ENCODE results near the gene REV1.
"Not testable (repeated sequence)": the region's sequence is repeated elsewhere in the genome, so short reads cannot be mapped to it uniquely, and the experiment has no call there.

Gene REV1

GRCh38 chr2:99487906-99488305 lies 1.9 kb downstream of the REV1 start:
- DNase-seq (ENCODE audit: low read depth in 2 of 3, low spot score in 1 of 3) = no peak

DNA sequence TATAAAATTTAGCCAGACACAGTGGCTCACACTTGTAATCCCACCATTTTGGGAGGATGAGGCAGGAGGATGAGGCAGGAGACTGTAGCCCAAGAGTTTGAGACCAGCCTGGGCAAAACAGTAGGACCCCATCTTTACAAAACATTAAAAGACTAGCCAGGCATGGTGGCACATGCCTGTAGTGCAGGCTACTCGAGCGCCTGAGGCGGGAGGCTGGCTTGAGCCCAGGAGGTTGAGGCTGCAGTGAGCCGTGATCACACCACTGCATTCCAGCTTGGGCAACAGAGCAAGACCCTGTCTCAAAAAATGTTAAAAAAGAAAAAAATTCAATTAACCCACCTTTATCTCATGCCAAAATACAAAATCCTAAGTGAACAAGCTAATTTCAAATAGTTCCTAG lies 4.0 kb downstream of the REV1 start:
- DNase-seq (ENCODE audit: low read depth in 2 of 3, low spot score in 1 of 3) = no peak

DNA sequence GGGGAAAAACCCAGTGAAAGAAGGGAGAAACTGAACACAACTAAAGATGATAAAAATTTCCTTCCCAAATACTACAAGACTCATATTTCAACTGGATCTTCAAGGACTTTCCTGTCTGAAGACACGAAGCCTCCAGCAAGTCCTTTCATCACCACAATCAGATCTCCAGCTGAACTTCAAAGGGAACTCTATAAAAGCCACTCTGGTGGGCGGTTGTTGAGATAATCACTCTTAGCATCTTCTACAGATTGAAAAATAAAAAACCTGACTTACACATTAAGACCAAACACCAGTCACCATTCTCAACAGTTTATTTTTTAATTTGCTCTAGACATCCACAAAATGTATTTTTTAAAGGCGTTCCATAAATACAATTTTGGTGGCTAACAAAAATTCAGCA lies 4.4 kb downstream of the REV1 start:
- no peak for DNase-seq (ENCODE audit: low read depth in 2 of 3, low spot score in 1 of 3)

GRCh38 chr2:99484205-99484604 lies 5.6 kb downstream of the REV1 start:
- no peak for DNase-seq (ENCODE audit: low read depth in 2 of 3, low spot score in 1 of 3)

DNA sequence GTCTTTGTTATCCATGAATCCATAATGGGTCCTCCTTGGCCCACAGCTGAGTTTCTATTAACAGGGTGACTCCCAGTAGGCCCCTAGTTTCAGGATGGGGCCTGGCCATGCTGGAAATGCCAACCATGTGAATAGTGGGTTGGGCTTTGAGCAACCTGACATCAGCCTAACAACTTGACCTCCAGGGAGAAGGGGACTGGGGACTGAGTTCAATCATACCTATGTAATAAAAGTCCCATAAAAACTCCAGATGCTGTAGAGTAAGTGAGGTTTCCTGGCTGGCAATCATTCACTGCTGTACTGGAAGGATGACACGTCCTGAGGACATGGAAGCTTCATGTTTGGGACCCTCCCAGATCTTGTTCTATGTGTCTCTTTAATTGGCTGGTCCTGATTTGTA lies 7.9 kb downstream of the REV1 start:
- DNase-seq (ENCODE audit: low read depth in 2 of 3, low spot score in 1 of 3) = no peak

GRCh38 chr2:99481527-99481926 lies 8.3 kb downstream of the REV1 start:
- DNase-seq (ENCODE audit: low read depth in 2 of 3, low spot score in 1 of 3) = no peak

- DNase-seq (ENCODE audit: low read depth in 2 of 3, low spot score in 1 of 3) = no peak
These were observed 9.4 kb downstream of the REV1 start for GRCh38 chr2:99480390-99480789.

DNA sequence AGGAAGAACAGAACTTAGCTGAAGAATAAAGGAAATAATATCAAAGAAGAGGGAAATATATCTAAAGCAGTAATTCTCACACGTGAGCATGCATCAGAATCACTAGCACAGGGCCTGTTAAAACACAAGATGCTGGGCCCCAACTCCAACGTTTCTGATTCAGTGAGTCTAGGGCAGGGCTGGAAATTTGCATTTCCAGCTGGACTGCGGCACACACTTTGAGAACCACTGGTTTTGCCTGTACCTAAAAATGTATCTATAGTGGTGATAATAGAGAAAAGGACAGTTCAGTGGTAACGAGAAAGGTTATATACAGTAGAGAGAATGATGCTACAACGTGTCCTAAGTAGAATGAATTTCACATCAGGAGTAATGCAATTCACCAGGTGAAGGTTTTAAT lies 11.2 kb downstream of the REV1 start:
- DNase-seq (ENCODE audit: low read depth in 2 of 3, low spot score in 1 of 3) = no peak

DNA sequence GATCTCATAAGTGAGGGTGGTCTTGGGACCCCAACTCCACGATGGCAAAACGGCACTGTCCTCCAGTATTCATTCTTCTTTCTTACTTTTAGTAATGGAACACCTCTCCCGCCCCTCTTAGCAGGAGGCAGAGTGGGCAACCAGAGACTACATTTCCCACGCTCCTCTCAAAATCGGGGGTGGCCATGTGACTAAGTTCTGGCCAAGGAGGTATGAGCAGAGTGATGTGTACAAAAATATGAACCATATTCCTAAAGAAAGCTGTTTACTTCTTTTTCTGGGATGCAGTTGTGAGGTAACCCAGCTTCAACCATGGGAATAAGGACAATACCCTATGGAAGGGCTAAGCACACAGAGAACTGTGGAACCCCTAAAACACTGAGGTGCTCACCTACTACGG lies 12.8 kb downstream of the REV1 start:
- no peak for DNase-seq (ENCODE audit: low read depth in 2 of 3, low spot score in 1 of 3)

DNA sequence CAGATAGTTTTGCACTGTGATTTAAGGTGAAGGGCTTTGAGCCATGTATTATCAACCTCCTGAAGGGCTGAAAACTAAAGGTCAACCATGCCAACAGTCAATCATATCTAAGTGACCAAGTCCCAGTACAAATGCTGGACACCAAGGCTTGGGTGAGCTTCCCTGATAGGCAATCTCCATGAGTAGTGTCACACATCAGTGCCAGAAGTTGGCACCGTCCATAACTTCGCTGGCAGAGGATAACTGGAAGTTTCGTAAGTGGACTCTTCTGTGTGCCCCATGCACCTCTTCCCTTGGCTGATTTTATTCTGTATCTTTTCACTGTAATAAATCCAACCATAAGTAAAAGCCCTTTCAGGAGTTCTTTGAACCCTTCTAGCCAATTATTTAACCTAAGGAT lies 13.2 kb downstream of the REV1 start:
- DNase-seq (ENCODE audit: low read depth in 2 of 3, low spot score in 1 of 3) = no peak

DNA sequence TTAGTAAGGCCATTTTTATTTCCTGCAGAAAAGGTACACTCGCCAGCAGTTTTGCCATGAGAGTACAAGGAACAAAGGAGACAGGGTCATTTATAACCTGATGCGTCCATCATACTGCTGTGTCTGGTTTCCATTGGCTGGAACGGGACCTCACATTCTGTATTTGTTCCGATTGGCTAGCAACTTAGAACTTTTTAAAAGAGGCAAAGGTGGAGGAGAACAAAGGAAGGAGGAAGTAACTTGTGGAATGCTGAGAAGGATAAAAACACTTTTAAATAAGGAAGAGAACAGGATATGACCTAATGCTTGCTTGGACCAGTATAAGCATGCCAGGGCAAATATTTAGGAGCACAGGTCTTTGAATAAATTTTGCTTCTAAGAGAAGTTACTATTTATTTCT lies 14.7 kb downstream of the REV1 start:
- DNase-seq (ENCODE audit: low read depth in 2 of 3, low spot score in 1 of 3) = not testable (repeated sequence)

DNA sequence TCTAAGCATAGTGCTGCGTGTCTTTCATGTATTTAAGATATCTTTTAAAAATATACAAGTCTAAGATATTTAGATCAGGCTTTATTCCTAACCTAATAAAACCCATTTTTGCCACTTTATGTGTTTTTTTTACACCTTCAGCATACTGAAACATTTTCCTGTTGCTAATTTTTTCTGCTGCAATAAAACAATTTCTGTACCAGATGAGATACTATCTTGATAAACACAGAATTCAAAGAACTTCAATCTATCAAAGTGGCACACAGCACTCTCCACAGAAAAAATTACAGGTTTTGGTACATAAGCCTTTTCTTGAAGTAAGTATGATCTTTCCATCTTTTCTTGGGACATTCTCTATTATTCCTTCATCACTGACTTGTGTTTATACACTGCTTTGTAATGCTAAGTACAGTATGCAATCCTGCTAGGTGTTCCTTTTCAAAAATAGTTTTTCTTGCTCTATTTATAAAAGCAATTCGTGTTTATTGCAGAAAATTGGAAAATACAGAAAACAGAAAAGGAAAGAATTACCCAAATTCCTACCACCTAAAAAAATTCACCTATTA lies 16.2 kb downstream of the REV1 start:
- no peak for DNase-seq (ENCODE audit: low read depth in 2 of 3, low spot score in 1 of 3)

GRCh38 chr2:99472600-99472960 lies 17.2 kb downstream of the REV1 start:
- DNase-seq (ENCODE audit: low read depth in 2 of 3, low spot score in 1 of 3) = no peak

DNA sequence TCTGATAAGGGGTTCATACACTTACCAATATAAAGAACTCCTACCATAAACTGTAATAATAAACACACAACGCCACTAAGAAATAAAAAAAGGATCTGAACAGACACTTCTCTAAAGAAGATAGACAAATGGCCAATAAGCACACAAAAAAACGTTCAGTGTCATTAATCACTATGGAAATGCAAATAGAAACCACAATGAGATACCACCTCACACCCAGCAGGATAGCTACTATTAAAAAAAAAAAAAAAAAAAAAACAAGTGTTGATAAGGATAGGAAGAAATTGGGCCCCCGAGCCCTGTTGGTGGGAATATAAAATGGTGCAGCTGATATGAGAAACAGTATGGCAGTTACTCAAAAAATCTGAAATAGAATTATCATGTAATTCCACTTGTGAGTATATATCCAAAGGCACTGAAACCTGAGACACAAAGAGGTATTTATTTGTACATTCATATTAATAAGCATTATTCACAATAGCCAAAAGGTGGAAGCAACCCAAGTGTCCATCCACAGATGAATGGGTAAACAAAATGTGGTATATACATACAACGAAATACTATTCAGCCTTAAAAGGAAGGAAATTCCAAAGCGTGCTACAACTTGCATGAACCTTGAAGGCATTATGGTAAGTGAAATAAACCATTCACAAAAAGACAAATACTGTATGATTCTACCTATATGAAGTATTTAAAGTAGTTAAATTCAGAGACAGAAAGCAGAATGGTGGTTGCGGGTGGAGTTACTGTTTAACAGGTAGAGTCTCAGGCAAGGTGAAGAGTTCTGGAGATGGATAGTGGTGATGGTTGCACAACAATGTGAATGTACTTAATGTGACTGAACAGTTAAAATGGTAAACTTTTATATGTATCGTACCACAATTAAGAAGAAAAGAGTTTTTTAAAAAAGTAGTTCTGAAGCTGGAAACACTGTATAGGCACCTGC lies 17.9 kb downstream of the REV1 start:
- no peak for DNase-seq (ENCODE audit: low read depth in 2 of 3, low spot score in 1 of 3)

- no peak for DNase-seq (ENCODE audit: low read depth in 2 of 3, low spot score in 1 of 3)
These were observed 18.9 kb downstream of the REV1 start for GRCh38 chr2:99470957-99471356.

- not testable (repeated sequence) for DNase-seq (ENCODE audit: low read depth in 2 of 3, low spot score in 1 of 3)
These were observed 19.4 kb downstream of the REV1 start for GRCh38 chr2:99470459-99470858.

GRCh38 chr2:99469394-99469793 lies 20.4 kb downstream of the REV1 start:
- DNase-seq (ENCODE audit: low read depth in 2 of 3, low spot score in 1 of 3) = no peak

- DNase-seq (ENCODE audit: low read depth in 2 of 3, low spot score in 1 of 3) = no peak
These were observed 21.7 kb downstream of the REV1 start for GRCh38 chr2:99468155-99468554.

GRCh38 chr2:99467390-99467789 lies 22.4 kb downstream of the REV1 start:
- no peak for DNase-seq (ENCODE audit: low read depth in 2 of 3, low spot score in 1 of 3)

DNA sequence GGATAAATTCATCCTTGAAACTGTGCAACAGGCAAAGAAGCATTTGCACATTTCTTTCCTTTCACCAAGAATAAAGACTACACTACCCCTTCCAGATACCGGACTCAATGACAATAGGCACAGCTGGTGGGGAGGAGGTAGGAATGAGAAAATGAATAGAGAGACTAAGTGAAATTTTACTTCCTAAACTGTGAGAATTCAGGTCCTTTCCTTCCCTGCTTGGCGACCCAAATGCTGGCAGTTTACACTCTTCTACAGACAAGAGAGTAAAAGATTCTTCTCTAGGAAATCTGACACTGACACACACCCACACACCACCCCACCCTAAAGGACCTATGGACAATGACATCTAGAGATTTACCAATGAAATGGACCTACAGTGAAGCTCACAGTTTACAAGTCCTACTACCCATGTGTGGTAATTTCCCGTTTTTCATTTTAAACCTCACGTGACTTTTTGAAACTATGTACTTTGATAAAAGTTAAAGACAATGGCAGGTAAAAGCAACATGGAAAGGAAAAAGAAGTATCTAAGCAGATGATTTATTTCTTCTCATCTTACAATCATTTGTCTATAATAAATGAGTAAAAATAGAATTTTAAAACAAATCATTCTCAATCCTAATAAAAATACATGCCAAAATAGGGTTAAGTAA lies 27.9 kb downstream of the REV1 start:
- no peak for DNase-seq (ENCODE audit: low read depth in 2 of 3, low spot score in 1 of 3)

- DNase-seq (ENCODE audit: low read depth in 2 of 3, low spot score in 1 of 3) = no peak
These were observed 31.3 kb downstream of the REV1 start for GRCh38 chr2:99458529-99458928.

DNA sequence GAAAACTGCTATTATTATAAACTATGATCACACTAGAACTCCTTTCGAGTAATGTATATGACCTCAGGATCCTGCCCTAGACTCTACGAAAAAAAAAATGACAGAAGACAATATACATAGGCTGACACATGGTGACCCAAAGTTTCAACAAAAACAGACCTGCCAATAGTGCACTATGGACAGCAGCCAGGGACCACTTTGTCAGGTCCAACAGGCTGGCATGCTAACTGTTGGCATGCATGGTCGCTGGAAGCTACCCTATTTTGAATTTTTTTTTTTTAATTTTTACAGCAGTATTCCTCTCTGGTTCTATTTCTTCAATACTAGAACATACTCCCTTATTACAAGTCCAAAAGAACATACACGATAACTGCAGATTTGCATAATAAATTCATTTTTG lies 38.1 kb downstream of the REV1 start:
- no peak for DNase-seq (ENCODE audit: low read depth in 2 of 3, low spot score in 1 of 3)
